Lower leg skin (tissue), 4 donors: ENCODE results near the gene CPEB2. TPM values are rescaled to one million over a fixed set of nuclear protein-coding genes. Genes with fewer than 3 reads are reported as not detected.

Experiments used
- DNase-seq, 2 donors: peaks; one replicate each; pipeline ENCODE4 v3.0.0-alpha.2; 2019; ENCODE audit warnings: low spot score in 2 of 2
- H3K4me3 ChIP-seq: fragments of 200-600 bp; sonication (generic); 2 replicates; pipeline ENCODE4 v1.5.1; 2017; ENCODE audit warnings: mild to moderate bottlenecking, low read depth; ENCODE audit not compliant: poor library complexity, severe bottlenecking
- CTCF ChIP-seq, 3 donors: fragments of 450-650 bp; IDR thresholded peaks; one replicate each; pipeline ENCODE4 v1.5.1; 2016; ENCODE audit warnings: antibody characterized with exemption in 3 of 3, mild to moderate bottlenecking in 3 of 3, moderate library complexity in 2 of 3
- POLR2A ChIP-seq, 2 donors: fragments of 450-650 bp; IDR thresholded peaks; one replicate each; pipeline ENCODE4 v1.6.1; 2016 to 2017; ENCODE audit warnings: antibody characterized with exemption in 2 of 2, mild to moderate bottlenecking in 1 of 2, moderate library complexity in 1 of 2
- WGBS, 2 donors: methylation state at CpG; one replicate each; pipeline ENCODE4 v1.1.5; 2018; 5-methylcytosine and 5-hydroxymethylcytosine counted together
- intact Hi-C: fragments of 100-400 bp; cut with DNase I; formaldehyde crosslinking; loops from one replicate; pipeline ENCODE4 v1.15.0; 2023; ENCODE audit warnings: low total_unique reads
- total RNA-seq, 4 donors: library from RNA; depleted of rRNA; stranded (reverse); fragments of >200 nt; gene quantifications; one replicate each; pipeline ENCODE4 v1.1.0, GENCODE V29; 2016

Gene CPEB2
- total RNA-seq, 4 donors from 2014 or later: 45.3 to 61.1 (median 52.8) TPM

GRCh38 chr4:15118292-15118691, 116.0 kb downstream of the CPEB2 start:
- WGBS, 2 donors: 48 to 50% methylated on average over 4 of the region's 4 CpGs
- no peak for DNase-seq

More at GRCh38 chr4:15118292-15118691, 116.0 kb downstream of the CPEB2 start:
- no peak for TF ChIP-seq CTCF (IDR thresholded peaks at IDR 0.05)
- no peak for TF ChIP-seq POLR2A (IDR thresholded peaks at IDR 0.05)
- H3K4me3 ChIP-seq: no peak overlapping the region
- intact Hi-C loops: no loop called here
